GM19193 (cell line): ENCODE results near the gene TSC22D2.

Source experiments
- POLR2A ChIP-seq: IDR thresholded peaks from 4 replicates; pipeline ENCODE4 v1.6.1; 2011; ENCODE audit not compliant: insufficient read depth, insufficient read length; ENCODE audit errors: extremely low read depth

Gene TSC22D2

GRCh38 chr3:150421256-150421655 lies 13.2 kb downstream of the TSC22D2 start:
- TF ChIP-seq POLR2A, result no peak

DNA sequence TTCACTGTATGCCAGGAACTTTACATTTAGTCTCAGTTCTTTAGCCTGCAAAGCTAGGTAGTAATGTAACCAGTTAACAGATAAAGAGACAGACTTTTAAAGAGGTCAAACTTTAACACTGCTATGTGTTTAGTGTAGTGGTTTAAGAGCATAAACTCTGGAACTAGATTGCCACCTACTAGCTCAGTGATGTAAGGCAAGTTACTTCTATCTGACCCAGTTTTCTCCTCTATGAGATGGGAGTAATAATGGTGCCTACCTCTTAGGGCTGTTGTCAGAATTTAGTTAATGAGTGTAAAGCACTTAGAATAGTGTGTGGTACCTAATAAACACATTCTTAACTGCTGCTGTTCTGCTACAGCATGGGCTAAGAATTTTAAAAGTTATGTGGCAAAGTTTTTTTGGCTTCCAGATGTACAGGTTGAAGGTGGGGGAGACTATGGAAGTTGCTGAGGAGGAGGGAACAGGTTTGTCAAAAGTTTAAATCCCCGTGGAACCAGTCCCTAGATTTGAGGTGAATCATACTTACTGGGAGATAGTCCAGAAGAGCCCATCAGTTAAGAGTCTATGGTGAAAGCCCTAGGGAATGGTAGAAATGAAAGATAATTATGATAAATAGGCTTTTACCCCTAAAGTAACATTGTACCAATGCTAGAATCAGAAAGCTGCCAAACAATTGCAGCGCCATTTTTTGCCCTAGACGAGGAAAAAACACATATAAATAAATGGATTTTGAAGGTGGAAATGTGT lies 13.9 kb downstream of the TSC22D2 start:
- TF ChIP-seq POLR2A, result no peak

DNA sequence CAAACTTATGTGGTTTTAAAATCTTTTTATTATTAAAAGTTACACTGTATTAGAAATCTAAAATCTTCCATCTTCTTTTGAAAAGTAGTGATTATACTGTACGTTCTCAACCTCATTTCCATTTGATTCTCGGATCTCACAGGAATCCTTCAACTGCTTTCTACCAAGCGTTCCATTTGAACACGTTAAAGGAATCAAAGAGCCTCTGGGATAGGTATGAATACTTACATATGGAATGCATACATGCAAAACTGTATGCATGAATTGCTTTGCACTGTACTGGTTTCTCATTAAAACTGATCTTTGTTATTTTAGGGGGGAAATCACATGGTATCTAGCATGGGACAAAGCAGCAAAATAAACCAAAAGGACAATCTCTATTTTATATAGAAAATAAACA lies 14.8 kb downstream of the TSC22D2 start:
- no peak for TF ChIP-seq POLR2A

DNA sequence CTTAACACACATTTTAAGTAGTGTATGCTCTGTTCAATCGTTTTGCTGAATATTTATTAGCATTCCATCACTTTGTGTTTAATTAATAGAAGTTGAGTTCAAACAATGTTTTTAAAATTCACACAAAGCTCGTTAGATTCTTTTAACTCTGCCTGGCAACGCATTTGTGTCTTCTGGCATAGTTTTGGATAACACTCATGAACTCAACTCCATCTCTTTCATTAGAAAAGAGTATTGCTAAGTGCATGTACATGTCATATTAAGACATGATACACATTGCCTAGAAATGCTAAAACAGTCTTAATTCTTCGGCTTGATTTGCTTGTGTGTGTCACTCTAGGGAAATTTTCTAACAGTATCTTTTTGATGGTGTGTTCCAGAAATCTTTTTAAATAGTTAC lies 15.7 kb downstream of the TSC22D2 start:
- no peak for TF ChIP-seq POLR2A

GRCh38 chr3:150426292-150426691 lies 18.2 kb downstream of the TSC22D2 start:
- no peak for TF ChIP-seq POLR2A

GRCh38 chr3:150428562-150428961 lies 20.5 kb downstream of the TSC22D2 start:
- TF ChIP-seq POLR2A, result no peak

DNA sequence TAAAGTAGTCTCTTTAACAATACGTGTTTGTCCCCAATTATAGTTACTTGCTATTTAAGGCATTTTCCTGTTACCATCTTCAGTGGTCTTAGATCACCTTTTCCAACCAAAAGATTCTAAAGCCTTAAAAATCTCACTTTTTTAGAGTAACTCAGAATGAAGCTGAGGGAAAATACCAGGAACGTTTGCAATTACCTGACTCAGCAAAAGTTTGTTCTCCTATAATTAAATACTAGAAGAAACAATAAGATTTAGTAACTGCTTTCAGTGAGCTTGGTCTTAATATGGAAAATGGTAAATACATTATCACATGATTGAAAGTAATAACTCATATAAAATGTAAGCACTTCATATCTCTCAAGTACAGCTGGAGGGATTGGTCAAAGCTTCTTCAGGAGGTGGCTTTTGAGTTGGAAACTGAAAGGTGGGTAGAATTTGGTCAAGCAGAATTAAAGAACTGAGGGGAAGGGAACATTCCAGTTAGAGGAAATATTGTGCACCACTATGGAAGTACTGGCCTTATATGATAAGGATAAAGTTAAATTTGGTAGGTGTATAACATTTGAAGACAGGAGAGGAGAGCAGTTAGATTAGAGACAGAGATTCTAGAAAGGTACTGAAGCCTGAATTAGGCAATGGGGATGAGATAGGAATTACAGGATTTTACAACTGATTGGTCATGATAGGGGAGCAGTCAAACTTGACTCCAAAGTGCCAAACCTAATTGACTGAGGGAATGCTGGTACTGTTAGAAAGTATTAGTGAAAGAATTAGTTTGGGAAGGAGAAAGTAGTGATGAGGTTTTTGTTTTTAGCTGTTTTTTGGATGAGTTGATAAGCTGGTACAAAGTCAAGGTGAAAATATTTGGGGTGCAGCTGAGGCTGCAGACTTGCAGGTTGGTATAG lies 21.9 kb downstream of the TSC22D2 start:
- TF ChIP-seq POLR2A, result no peak

DNA sequence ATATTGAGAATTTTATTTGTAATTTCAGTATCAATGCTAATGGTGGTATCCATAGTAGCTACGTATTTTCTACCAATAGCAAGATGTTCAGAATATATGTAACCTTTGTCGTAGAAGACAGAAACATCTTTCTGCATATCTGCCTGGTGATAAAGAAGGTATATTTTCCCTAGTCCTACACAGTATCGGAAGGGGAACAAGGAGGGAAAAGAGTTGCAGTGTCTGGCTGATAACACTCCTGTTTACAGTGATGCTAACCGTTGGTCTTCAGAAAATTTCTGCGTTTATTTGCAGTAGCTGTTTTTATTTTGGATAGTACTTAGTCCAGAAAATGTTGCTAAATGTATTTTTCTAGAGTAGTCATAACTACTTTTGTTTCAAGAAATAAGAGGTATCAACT lies 25.2 kb downstream of the TSC22D2 start:
- no peak for TF ChIP-seq POLR2A

GRCh38 chr3:150434234-150434633 lies 26.1 kb downstream of the TSC22D2 start:
- no peak for TF ChIP-seq POLR2A

DNA sequence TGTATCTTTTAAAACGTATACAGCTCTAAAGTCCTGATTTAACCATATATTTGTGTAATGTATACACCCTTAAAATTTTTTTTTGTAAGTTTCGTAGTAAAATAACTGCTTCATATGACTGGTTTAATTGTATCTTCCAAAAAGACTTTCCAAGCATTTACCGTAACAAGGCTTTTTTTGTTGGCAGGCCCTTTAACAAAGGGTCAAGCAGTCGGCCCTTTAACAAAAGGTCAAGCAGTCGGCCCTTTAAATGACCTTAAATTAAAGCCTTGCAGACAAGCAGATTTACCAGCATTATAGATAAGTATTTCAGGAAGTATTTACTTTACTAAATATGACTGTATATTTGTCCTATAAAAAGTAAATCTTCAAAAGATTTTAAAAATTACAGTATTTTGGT lies 28.1 kb downstream of the TSC22D2 start:
- TF ChIP-seq POLR2A, result no peak

GRCh38 chr3:150439657-150440056 lies 31.6 kb downstream of the TSC22D2 start:
- no peak for TF ChIP-seq POLR2A

DNA sequence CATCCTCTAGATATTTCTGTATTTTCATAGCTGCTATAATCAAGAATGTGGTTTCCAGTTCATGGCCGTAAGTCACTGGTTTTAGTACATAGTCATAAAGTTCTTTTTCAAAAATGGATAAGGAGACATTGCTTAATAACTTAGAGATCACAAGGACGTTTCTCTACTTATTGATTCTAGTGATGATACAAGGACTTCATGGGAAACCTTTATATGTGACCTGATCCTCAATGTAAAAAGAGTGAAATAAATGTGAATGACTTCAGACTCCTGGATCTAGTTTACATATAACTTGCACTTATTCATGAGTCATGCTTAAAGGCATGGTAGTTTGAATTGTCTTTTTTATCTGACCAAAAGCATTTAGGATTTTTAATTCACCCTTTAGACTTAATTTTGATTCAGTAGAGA lies 35.2 kb downstream of the TSC22D2 start:
- TF ChIP-seq POLR2A, result no peak

DNA sequence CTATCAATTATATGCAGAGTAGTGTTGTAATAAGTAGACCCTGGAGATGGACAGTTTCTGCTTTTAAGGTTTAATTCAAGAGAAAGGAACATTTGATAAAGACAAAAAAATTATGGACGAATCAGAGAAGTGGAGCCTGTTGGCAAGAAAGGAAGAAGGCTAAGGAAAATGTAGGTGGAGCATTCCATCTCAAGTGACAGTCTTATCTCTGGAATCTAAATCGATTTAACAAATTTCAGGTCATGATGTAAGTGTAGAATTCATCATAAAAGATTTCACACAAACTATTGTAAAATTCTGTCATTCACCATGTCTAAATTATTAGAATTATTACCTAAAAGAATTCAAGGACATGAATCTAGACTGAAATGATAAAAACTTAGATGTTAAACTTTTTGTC lies 36.3 kb downstream of the TSC22D2 start:
- TF ChIP-seq POLR2A, result no peak

DNA sequence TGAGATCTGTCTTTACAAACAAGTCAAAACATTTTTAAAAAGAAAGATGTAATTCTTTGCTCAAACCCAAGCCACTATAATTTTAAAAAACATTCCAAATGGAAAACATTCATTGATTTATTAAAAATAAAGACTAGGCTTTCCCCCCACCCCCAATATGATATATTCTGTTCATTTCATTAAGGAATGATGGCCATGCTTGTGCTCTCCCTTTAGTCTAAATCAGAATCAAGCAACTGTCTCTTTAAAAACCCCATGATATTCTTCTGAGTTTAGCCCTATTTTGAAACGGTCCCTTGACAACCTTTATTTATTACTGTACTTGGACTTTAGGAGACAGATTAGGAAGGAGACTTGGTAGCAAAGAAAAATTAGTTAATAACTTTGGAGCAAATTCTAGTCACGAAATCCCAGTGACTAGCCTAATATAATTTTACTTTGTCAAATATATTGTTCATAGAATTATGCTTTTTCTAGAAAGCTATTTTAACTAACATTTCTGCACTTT lies 38.4 kb downstream of the TSC22D2 start:
- TF ChIP-seq POLR2A, result no peak

DNA sequence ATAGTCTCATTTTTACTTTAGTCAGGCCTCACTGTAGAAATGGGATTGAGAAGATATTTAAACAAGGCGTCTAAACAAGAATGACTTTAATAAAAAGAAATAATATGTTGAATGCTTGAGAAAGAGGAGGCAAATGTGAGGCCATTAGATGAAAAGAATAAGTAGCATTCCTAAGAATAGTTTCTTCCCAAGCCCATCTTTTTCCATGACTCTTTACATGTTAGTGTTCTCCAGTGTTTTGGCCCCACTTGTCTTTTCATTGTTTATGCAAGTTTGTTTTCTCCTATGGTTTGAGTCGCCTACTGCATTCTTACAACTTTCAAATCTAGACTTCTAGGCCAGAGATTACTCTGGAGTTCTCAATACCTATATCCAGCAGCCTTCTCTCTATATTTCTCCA lies 39.0 kb downstream of the TSC22D2 start:
- TF ChIP-seq POLR2A, result no peak
